Measurements from ENCODE around the gene EGF.

The EGF gene

DNA sequence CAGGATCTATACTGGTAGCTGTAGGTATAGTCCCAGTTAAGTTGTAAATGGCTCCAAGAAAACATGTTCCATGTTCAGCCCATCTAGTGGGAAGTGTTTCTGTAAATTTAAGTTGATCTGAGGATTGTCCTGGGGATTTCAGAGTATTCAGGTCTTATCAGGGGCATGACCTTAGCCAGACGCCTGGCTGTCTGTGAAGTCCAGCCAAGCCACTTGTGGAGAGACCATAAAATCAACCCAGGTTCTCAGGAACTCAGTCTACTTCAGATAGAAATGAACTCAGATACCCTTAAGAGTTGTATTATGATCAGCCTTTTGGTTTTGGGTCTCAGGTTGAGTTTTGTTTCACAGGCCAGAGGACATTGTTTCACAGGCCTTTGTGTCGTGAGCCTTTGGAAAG, 95.9 kb downstream of the EGF start (continued):
- TF ChIP-seq ZC3H10 (CRISPR knock-in tag; IDR thresholded peaks at IDR 0.05), result no peak
- no peak for TF ChIP-seq ZNF8 (CRISPR knock-in tag; IDR thresholded peaks at IDR 0.05)
- no peak for TF ChIP-seq ISL1 (CRISPR knock-in tag; IDR thresholded peaks at IDR 0.05)
- TF ChIP-seq, protein P1, sequence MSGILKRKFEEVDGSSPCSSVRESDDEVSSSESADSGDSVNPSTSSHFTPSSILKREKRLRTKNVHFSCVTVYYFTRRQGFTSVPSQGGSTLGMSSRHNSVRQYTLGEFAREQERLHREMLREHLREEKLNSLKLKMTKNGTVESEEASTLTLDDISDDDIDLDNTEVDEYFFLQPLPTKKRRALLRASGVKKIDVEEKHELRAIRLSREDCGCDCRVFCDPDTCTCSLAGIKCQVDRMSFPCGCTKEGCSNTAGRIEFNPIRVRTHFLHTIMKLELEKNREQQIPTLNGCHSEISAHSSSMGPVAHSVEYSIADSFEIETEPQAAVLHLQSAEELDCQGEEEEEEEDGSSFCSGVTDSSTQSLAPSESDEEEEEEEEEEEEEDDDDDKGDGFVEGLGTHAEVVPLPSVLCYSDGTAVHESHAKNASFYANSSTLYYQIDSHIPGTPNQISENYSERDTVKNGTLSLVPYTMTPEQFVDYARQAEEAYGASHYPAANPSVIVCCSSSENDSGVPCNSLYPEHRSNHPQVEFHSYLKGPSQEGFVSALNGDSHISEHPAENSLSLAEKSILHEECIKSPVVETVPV (CRISPR knock-in tag; IDR thresholded peaks at IDR 0.05), result no peak
- no peak for TF ChIP-seq PPARA (CRISPR knock-in tag; IDR thresholded peaks at IDR 0.05; ENCODE audit: borderline replicate concordance)
- TF ChIP-seq ZFP3 (CRISPR knock-in tag; IDR thresholded peaks at IDR 0.05), result no peak
- no peak for TF ChIP-seq ARNTL (CRISPR knock-in tag; IDR thresholded peaks at IDR 0.05; ENCODE audit: borderline replicate concordance, low read depth)
- TF ChIP-seq RARB (CRISPR knock-in tag; IDR thresholded peaks at IDR 0.05), result no peak

DNA sequence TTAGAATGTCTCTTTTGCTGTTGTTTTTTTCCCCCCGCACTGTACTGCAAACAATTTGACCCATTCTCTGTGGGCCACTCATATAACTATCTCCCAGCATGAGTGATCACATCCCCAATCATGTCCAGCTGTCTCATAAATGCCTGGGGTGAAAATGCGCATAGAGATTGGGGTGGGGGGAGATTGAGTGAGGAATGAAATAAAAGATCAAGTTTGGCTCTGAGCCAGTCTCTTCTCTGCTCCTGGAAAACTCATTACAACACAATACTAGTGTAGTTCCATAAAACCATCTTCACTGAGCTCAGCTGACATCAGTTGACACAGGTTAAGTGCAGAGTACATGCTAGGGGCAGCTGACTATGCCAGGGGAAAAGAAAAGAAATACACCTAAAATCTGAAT, 96.9 kb downstream of the EGF start:
- no peak for ATAC-seq

DNA sequence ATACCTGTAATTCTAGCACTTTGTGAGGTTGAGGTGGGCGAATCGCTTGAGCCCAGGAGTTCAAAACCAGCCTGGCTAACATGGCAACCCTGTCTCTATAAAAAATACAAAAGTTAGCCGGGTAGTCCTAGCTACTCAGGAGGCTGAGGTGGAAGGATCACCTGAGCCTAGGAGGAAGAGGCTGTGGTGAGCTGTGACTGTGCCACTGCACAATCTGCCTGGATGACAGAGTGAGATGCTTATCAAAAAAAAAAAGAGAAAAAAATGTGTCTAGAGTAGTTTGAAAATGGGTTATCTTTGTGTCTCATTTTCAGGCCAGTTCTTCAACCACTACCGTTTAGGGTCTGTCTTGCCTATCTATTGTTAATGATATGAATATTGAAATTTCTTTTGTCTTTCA, 98.1 kb downstream of the EGF start:
- ATAC-seq, result no peak
- no peak for TF ChIP-seq ZFP3 (CRISPR knock-in tag; IDR thresholded peaks at IDR 0.05)
- TF ChIP-seq TOX (CRISPR knock-in tag; IDR thresholded peaks at IDR 0.05; ENCODE audit: borderline replicate concordance), result no peak
- no peak for TF ChIP-seq ZNF70 (CRISPR knock-in tag; IDR thresholded peaks at IDR 0.05)
- TF ChIP-seq ARNTL (CRISPR knock-in tag; IDR thresholded peaks at IDR 0.05; ENCODE audit: borderline replicate concordance, low read depth), result no peak
- no peak for TF ChIP-seq ZC3H10 (CRISPR knock-in tag; IDR thresholded peaks at IDR 0.05)
- TF ChIP-seq ESRRG (CRISPR knock-in tag; IDR thresholded peaks at IDR 0.05), result no peak
- TF ChIP-seq, protein P2, sequence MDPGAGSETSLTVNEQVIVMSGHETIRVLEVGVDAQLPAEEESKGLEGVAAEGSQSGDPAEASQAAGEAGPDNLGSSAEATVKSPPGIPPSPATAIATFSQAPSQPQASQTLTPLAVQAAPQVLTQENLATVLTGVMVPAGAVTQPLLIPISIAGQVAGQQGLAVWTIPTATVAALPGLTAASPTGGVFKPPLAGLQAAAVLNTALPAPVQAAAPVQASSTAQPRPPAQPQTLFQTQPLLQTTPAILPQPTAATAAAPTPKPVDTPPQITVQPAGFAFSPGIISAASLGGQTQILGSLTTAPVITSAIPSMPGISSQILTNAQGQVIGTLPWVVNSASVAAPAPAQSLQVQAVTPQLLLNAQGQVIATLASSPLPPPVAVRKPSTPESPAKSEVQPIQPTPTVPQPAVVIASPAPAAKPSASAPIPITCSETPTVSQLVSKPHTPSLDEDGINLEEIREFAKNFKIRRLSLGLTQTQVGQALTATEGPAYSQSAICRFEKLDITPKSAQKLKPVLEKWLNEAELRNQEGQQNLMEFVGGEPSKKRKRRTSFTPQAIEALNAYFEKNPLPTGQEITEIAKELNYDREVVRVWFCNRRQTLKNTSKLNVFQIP (CRISPR knock-in tag; IDR thresholded peaks at IDR 0.05; ENCODE audit: borderline replicate concordance, low read depth), result no peak
- TF ChIP-seq, protein P3, sequence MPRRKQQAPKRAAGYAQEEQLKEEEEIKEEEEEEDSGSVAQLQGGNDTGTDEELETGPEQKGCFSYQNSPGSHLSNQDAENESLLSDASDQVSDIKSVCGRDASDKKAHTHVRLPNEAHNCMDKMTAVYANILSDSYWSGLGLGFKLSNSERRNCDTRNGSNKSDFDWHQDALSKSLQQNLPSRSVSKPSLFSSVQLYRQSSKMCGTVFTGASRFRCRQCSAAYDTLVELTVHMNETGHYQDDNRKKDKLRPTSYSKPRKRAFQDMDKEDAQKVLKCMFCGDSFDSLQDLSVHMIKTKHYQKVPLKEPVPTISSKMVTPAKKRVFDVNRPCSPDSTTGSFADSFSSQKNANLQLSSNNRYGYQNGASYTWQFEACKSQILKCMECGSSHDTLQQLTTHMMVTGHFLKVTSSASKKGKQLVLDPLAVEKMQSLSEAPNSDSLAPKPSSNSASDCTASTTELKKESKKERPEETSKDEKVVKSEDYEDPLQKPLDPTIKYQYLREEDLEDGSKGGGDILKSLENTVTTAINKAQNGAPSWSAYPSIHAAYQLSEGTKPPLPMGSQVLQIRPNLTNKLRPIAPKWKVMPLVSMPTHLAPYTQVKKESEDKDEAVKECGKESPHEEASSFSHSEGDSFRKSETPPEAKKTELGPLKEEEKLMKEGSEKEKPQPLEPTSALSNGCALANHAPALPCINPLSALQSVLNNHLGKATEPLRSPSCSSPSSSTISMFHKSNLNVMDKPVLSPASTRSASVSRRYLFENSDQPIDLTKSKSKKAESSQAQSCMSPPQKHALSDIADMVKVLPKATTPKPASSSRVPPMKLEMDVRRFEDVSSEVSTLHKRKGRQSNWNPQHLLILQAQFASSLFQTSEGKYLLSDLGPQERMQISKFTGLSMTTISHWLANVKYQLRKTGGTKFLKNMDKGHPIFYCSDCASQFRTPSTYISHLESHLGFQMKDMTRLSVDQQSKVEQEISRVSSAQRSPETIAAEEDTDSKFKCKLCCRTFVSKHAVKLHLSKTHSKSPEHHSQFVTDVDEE (CRISPR knock-in tag; IDR thresholded peaks at IDR 0.05), result no peak
- no peak for TF ChIP-seq PPARA (CRISPR knock-in tag; IDR thresholded peaks at IDR 0.05; ENCODE audit: borderline replicate concordance)
- no peak for TF ChIP-seq ZFP30 (CRISPR knock-in tag; IDR thresholded peaks at IDR 0.05)
- TF ChIP-seq ISL1 (CRISPR knock-in tag; IDR thresholded peaks at IDR 0.05), result no peak
- no peak for TF ChIP-seq BACH2 (CRISPR knock-in tag; IDR thresholded peaks at IDR 0.05; ENCODE audit: borderline replicate concordance)
- TF ChIP-seq, protein P4, sequence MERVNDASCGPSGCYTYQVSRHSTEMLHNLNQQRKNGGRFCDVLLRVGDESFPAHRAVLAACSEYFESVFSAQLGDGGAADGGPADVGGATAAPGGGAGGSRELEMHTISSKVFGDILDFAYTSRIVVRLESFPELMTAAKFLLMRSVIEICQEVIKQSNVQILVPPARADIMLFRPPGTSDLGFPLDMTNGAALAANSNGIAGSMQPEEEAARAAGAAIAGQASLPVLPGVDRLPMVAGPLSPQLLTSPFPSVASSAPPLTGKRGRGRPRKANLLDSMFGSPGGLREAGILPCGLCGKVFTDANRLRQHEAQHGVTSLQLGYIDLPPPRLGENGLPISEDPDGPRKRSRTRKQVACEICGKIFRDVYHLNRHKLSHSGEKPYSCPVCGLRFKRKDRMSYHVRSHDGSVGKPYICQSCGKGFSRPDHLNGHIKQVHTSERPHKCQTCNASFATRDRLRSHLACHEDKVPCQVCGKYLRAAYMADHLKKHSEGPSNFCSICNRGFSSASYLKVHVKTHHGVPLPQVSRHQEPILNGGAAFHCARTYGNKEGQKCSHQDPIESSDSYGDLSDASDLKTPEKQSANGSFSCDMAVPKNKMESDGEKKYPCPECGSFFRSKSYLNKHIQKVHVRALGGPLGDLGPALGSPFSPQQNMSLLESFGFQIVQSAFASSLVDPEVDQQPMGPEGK (CRISPR knock-in tag; IDR thresholded peaks at IDR 0.05; ENCODE audit: borderline replicate concordance), result no peak
- TF ChIP-seq RARB (CRISPR knock-in tag; IDR thresholded peaks at IDR 0.05), result no peak

More for the DNA sequence above, 96.9 kb downstream of the EGF start:
- no peak for TF ChIP-seq PPARA (CRISPR knock-in tag; IDR thresholded peaks at IDR 0.05; ENCODE audit: borderline replicate concordance)
- TF ChIP-seq TCF4 (CRISPR knock-in tag; IDR thresholded peaks at IDR 0.05; ENCODE audit: borderline replicate concordance), result no peak
- TF ChIP-seq, protein P3 (CRISPR knock-in tag; IDR thresholded peaks at IDR 0.05), result no peak
- no peak for TF ChIP-seq OSR1 (CRISPR knock-in tag; IDR thresholded peaks at IDR 0.05)
- TF ChIP-seq TOX (CRISPR knock-in tag; IDR thresholded peaks at IDR 0.05; ENCODE audit: borderline replicate concordance), result no peak
- no peak for TF ChIP-seq ZNF565 (CRISPR knock-in tag; conservative IDR thresholded peaks at IDR 0.05; ENCODE audit: low read depth)
- TF ChIP-seq, protein P4 (CRISPR knock-in tag; IDR thresholded peaks at IDR 0.05; ENCODE audit: borderline replicate concordance), result no peak
- TF ChIP-seq ZFP30 (CRISPR knock-in tag; IDR thresholded peaks at IDR 0.05), result no peak
- no peak for TF ChIP-seq CSDC2 (CRISPR knock-in tag; IDR thresholded peaks at IDR 0.05)
- no peak for TF ChIP-seq ISL1 (CRISPR knock-in tag; IDR thresholded peaks at IDR 0.05)
- TF ChIP-seq, protein P5, sequence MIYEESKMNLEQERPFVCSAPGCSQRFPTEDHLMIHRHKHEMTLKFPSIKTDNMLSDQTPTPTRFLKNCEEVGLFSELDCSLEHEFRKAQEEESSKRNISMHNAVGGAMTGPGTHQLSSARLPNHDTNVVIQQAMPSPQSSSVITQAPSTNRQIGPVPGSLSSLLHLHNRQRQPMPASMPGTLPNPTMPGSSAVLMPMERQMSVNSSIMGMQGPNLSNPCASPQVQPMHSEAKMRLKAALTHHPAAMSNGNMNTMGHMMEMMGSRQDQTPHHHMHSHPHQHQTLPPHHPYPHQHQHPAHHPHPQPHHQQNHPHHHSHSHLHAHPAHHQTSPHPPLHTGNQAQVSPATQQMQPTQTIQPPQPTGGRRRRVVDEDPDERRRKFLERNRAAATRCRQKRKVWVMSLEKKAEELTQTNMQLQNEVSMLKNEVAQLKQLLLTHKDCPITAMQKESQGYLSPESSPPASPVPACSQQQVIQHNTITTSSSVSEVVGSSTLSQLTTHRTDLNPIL (CRISPR knock-in tag; IDR thresholded peaks at IDR 0.05; ENCODE audit: low read depth), result no peak
- TF ChIP-seq ESRRG (CRISPR knock-in tag; IDR thresholded peaks at IDR 0.05), result no peak
- no peak for TF ChIP-seq ZNF70 (CRISPR knock-in tag; IDR thresholded peaks at IDR 0.05)

Data from SK-N-SH treated with all-trans-retinoic acid at 6 μM for 48 hours (cell line).